OCI-LY3 (cell line): ENCODE measurements around the gene KLHDC9.

Experiments used
- EZH2phosphoT487 ChIP-seq: fragments of 200-600 bp; shearing (Covaris generic); IDR thresholded peaks from 2 replicates; pipeline ENCODE4 v1.6.1; 2018; ENCODE audit warnings: antibody characterized with exemption, mixed run types, low read depth
- TF ChIP-seq, protein P1 (sequence below): fragments of 200-600, 300-600 bp; sonication (generic); IDR thresholded peaks from 2 replicates; pipeline ENCODE4 v1.5.1; 2014; ENCODE audit warnings: antibody characterized with exemption, low read length, low read depth

DNA sequence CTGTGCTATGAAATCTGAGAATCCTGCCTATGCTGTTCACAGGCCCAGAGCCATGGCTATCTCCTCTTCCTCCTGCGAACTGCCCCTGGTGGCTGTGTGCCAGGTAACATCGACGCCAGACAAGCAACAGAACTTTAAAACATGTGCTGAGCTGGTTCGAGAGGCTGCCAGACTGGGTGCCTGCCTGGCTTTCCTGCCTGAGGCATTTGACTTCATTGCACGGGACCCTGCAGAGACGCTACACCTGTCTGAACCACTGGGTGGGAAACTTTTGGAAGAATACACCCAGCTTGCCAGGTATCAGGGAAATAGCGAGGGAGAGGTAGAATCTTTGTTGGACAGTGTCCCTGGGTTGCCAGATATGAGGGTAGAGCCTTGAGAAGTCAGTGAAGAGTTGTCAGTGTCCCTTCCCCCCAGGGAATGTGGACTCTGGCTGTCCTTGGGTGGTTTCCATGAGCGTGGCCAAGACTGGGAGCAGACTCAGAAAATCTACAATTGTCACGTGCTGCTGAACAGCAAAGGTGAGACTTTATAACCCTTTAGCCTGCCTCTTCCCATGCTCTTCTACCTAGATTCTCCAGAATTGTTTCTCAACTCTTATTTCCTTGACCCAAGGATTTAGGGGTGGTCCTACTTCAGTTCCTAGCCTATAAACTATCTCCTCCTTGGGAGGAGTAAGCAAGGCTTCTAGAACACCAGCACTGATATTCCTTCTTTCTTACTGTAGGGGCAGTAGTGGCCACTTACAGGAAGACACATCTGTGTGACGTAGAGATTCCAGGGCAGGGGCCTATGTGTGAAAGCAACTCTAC lies 21.1 kb downstream of the KLHDC9 start:
- TF ChIP-seq, protein P1, sequence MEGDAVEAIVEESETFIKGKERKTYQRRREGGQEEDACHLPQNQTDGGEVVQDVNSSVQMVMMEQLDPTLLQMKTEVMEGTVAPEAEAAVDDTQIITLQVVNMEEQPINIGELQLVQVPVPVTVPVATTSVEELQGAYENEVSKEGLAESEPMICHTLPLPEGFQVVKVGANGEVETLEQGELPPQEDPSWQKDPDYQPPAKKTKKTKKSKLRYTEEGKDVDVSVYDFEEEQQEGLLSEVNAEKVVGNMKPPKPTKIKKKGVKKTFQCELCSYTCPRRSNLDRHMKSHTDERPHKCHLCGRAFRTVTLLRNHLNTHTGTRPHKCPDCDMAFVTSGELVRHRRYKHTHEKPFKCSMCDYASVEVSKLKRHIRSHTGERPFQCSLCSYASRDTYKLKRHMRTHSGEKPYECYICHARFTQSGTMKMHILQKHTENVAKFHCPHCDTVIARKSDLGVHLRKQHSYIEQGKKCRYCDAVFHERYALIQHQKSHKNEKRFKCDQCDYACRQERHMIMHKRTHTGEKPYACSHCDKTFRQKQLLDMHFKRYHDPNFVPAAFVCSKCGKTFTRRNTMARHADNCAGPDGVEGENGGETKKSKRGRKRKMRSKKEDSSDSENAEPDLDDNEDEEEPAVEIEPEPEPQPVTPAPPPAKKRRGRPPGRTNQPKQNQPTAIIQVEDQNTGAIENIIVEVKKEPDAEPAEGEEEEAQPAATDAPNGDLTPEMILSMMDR = peak; percentile 41
- no peak for TF ChIP-seq EZH2phosphoT487
